Measurements from ENCODE around the gene ACYP1.
A peak's percentile ranks its signal among the peaks of the same experiment; 100 is the strongest.

Gene ACYP1

GRCh38 chr14:75040959-75041358 is 22.9 kb downstream of the ACYP1 start:
- DNase-seq (ENCODE audit: low spot score): no peak

DNA sequence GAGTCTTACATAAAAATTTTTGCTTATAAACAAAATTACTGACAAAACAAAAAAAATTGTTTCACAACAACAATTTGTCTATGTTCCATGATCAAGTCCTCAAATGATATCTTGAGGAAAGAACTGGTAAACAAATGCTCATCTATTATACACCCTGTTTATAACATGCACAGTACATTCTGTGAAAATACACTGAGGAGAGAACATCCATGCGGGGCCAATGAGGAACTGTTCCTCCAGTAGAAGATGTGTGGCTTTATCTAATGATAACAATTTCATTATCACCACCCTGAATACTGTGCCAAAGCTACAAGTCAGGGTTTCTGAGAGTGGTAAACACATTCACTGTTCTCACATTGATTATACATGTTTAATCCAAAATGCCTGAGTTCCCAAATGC is 23.3 kb downstream of the ACYP1 start:
- no peak for DNase-seq (ENCODE audit: low spot score)

- DNase-seq (ENCODE audit: low spot score): no peak
Observed at GRCh38 chr14:75032939-75033338, 30.9 kb downstream of the ACYP1 start.

DNA sequence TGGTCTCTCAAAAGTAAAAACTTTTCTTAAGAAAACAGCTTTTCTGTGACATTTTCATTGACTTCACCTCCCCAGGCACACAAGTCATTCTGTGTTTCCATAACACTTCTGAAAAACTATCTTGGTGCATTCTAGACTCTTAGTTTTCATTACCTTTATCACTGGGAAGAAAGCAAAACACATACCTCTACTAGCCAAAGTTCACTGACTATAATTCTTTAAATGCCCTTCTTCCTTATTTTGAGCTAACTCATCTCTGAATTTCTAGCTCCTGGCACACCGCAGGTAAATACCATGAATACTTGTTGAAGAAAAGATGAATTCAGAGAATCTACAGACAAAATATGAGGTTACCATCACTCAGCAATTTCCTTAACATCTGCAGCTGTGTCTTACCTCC is 33.7 kb downstream of the ACYP1 start:
- DNase-seq (ENCODE audit: low spot score): no peak

- no peak for DNase-seq (ENCODE audit: low spot score)
Observed at GRCh38 chr14:75025876-75026275, 37.9 kb downstream of the ACYP1 start.

GRCh38 chr14:75025082-75025481 is 38.7 kb downstream of the ACYP1 start:
- no peak for DNase-seq (ENCODE audit: low spot score)

- DNase-seq (ENCODE audit: low spot score): no peak
Observed at GRCh38 chr14:75023108-75023507, 40.7 kb downstream of the ACYP1 start.

- no peak for DNase-seq (ENCODE audit: low spot score)
Observed at GRCh38 chr14:75022655-75023054, 41.2 kb downstream of the ACYP1 start.

- DNase-seq (ENCODE audit: low spot score): no peak
Observed at GRCh38 chr14:75018694-75019093, 45.1 kb downstream of the ACYP1 start.

DNA sequence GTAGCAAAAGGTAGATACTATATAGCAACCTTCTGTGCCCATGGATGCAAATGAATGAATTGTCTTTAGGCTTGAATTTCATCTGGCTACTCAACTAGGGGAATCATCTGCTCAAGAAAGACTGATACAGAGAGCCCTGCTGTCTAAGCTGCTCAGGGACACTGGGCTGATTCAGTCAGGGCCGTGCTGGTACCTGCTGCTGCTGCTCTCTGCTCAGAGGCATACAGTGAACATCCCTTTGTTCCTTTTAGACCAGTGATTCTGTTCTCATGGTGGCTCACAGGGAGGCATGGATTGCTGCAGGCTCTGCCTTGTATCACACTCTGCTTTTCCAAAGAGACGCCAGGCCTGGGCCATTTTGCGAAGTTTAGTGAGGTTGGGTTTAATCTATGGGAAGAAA is 47.0 kb downstream of the ACYP1 start:
- DNase-seq (ENCODE audit: low spot score): peak; percentile 88

DNA sequence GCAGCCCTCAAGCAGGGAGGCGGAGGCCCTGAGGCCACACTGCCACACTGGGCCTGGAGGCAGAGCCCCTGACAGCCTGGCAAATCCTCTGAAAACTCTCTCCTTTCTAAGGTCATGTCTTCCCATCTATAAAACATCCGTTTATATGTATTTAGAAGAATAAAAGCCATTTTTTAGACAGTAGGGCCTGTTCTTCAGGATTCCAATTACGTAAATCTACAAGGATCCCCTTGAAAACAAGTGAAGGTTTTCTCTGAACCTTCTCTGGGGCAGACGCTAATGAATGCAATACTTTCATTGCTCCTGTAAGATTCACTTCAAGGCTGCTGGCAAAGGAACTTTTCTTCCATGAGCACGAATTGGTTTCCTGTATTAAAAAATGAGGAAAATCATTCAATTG is 48.3 kb downstream of the ACYP1 start:
- DNase-seq (ENCODE audit: low spot score): no peak

DNA sequence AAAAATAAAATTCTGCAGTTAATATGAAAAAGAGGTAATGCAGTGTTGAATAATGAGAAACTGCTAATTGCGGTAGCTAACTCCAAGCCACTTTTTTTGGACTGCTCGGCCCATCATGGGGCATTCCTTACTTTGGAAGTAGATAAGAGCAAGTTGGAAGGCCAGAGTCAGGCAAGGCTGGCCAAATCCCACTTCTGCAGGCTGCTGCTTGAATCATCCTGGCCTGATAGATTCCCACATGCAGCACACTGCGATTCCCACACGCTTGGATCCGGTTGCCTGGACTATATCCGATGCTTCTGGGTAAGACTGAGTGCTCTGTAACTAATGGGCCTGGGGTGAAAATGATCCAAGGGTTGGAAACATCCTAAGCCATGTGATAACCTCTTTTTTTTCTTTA is 50.5 kb downstream of the ACYP1 start:
- DNase-seq (ENCODE audit: low spot score): no peak

DNA sequence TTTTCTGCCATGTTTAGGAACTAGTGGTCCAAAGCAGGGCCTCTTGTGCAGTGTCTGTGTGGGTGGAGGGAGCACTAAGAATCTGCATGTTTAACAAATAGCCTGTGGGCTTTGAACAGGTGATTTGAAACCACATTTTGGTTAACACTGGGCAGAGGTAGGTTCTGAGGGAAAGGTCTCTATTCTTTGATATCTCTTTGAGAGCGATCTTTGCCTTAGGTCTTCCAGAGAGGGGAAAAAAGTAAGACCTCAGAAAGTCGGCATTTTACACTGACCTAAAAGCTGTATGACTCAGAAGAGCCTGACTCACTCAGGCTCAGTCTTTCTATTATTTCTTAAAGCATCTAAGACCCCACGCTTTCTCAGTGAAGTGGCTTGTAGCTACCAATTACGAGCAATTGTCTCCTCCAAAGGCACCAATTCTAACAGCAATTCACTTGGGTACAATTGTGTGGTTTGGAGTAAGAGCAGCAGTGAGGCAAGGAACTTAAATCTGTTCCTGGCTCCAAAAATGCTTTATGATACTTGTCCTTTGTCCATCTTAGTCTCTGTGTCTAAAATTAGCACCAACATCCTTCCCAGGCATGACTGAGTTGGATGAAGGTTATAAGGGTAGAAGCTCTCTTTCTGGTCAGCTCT is 52.3 kb downstream of the ACYP1 start:
- DNase-seq (ENCODE audit: low spot score): no peak

DNA sequence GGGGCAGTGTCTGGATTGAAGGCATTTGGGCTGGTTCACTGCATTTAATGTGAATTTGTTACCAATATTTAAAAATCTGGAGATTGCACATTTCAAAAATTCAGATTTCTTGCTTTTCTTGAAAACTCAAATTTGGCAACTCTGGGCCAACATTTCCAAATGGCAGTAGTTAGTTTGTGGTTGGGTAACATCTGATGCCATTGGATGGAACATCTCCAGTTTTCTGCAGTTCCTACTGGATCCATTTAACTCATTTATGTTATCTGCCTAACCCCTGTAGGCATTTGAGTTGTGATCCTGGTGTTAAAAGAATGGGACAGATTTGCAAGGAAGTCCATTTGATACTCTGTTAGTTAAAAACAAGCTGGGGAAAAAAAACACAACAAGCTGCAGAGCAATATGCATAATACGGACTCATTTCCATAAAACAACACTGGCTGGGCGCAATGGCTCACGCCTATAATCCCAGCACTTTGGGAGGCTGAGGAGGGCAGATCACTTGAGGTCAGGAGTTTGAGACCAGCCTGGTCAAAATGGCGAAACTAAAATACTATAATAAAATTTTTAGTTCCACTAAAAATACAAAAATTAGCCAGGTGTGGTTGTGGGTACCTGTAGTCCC is 53.2 kb downstream of the ACYP1 start:
- DNase-seq (ENCODE audit: low spot score): no peak

GRCh38 chr14:75009176-75009575 is 54.6 kb downstream of the ACYP1 start:
- no peak for DNase-seq (ENCODE audit: low spot score)

DNA sequence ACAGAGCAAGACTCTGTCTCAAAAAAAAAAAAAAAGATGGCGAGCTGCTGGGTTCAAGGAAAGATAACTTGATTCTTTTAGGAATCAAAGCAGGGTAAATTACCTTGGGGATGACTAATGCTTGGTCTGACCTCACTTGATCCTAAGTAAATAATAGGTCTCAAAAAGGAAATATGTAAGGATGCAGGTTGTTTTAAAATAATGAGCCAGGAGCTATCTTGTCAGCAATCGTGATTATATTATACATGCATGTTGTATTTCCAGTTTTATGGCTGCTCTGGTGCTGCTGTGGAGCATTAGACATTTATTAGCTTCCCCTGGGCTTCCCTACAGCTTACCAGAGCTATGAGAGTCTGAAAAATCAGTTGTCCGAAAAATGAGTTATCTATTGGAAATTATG is 58.5 kb downstream of the ACYP1 start:
- DNase-seq (ENCODE audit: low spot score): no peak

DNA sequence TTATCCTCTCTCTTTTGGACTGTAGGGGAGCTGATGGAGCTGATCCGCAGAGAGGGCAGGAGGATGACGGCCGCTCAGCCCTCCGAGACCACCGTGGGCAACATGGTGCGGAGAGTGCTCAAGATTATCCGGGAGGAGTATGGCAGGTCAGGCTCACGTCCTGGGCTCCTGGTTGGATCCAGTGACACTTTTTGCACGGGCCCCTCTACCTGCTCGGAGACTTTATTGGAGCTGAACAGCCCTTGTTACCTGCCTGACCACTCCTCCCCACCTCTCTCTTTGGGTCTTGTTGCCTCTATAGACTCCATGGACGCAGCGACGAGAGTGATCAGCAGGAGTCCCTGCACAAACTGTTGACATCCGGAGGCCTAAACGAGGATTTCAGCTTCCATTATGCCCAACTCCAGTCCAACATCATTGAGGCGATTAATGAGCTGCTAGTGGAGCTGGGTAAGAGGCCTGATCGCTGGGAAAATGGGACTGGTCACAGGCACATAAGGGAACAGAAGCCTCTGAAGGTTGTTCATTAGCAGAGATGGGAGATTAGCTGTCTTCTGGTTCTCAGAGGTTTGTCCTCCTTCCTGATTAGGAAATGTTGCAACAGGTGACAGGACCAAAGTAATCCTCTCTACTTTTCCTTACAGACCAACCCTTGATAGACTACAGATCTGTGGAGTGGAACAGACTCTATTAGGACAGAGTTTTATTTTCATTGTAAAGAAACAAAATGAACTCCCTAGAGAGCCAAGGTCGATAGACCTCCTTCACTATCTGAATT is 60.4 kb downstream of the ACYP1 start:
- no peak for DNase-seq (ENCODE audit: low spot score)
